ENCODE results near the gene UXS1. TPM values are rescaled to one million over a fixed set of nuclear protein-coding genes. Genes with fewer than 3 reads are reported as not detected.

Gene UXS1
- total RNA-seq, 1 donor from 2014 or later = 141 TPM

DNA sequence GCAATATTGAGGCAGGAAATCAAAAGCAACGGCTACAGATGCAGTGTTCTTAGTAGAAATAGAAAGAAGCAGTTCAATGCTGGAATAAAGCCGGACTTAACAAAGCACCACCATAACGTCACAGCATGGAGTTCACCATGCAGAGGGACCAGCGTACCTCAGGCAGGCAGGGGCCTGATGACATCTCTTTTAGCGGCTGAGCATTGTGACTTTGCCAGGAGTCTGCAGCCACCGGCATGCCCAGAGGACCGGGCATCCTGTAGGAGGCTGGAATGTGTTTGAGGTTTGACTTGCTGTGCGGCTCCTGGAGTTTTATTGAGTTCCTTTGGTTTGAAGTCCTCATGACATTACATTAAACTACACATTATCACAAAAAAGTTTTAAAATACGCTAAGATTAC, 139.8 kb downstream of the UXS1 start:
- no peak for DNase-seq (ENCODE audit: low read depth)

- DNase-seq (ENCODE audit: low read depth) = no peak
Observed at GRCh38 chr2:106053581-106053980, 140.5 kb downstream of the UXS1 start.

DNA sequence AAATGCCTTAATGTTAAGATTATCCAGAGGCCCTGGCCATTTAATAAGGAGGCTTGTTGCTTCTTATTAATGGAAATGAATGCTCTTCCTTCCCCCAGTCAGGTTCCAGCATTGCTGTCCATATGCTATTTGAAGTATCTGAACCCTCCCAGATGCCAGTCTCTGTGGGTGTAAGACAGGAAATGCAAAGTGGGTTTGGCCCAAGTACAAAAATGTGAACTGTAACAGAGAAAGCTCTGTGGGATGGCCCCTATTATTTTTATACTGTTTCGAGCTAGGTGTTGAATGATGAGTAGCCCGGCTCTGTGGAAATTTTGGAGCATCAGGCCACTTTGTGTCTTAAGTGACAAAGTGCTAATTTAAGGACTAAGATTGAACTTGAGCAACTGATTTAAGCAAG, 141.0 kb downstream of the UXS1 start:
- DNase-seq (ENCODE audit: low read depth) = peak; percentile 82

- DNase-seq (ENCODE audit: low read depth) = no peak
Observed at GRCh38 chr2:106044859-106045258, 149.2 kb downstream of the UXS1 start.

GRCh38 chr2:106044021-106044420, 150.1 kb downstream of the UXS1 start:
- DNase-seq (ENCODE audit: low read depth) = no peak
